ENCODE data around the gene ALX3. TPM values are rescaled to one million over a fixed set of nuclear protein-coding genes. Genes with fewer than 3 reads are reported as not detected.

Gene ALX3
- total and polyA plus RNA-seq, 2 of the 8 experiments (the other 6 are each of a cell fraction or from before 2014, with no cell fraction given), result 0.20 TPM; not detected in 1

GRCh38 chr1:110100335-110100734, 29.9 kb upstream of the ALX3 start (continued):
- TF ChIP-seq ASH2L (IDR thresholded peaks at IDR 0.05; ENCODE audit: low read length) (no peak), RFX5 (IDR thresholded peaks at IDR 0.05; ENCODE audit: borderline replicate concordance, low read depth, low read length) (no peak), RNF2 (IDR thresholded peaks at IDR 0.05; ENCODE audit: borderline replicate concordance, low read depth, low read length, missing control alignments, poor library complexity, severe bottlenecking) (no peak), TCF12 (IDR thresholded peaks at IDR 0.05; ENCODE audit: low read depth, low read length) (no peak), MAX (IDR thresholded peaks at IDR 0.05) (no peak), CTBP2 (IDR thresholded peaks at IDR 0.05; ENCODE audit: borderline replicate concordance, insufficient read depth, insufficient read length, low read length) (no peak), SIN3A (conservative IDR thresholded peaks at IDR 0.05 in 1 of 2, IDR thresholded peaks at IDR 0.05 in 1 of 2; ENCODE audit: low read depth in 1 of 2, low read length in 2 of 2) (no peak), HDAC2 (IDR thresholded peaks at IDR 0.05; ENCODE audit: borderline replicate concordance in 1 of 2, low read depth in 2 of 2, low read length in 2 of 2) (no peak)

Data from H1 (cell line).